GM13976 (cell line): Measurements from ENCODE around the gene SLC6A1.

Experiments used
- DNase-seq: peaks from one replicate; pipeline ENCODE4 v3.0.0; 2012; ENCODE audit warnings: low spot score
- CTCF ChIP-seq: IDR thresholded peaks from 2 replicates; pipeline ENCODE4 v1.5.1; 2012; ENCODE audit warnings: borderline replicate concordance, mild to moderate bottlenecking; ENCODE audit not compliant: insufficient read depth; ENCODE audit errors: extremely low read depth, missing control alignments, control extremely low read depth
- in situ Hi-C: fragments of 300-500 bp; cut with MboI; formaldehyde crosslinking; loops from one replicate; pipeline ENCODE4 v1.12.0; 2022; ENCODE audit warnings: low sequenced_read_pairs, mixed read lengths, inconsistent platforms; ENCODE audit not compliant: unreplicated experiment

SLC6A1 gene

GRCh38 chr3:10950476-10951294 lies 41.9 kb upstream of the SLC6A1 start:
- no peak for TF ChIP-seq CTCF
- in situ Hi-C loops = no loop called here
- peak; percentile 54 for DNase-seq

GRCh38 chr3:10951295-10951926 lies 41.1 kb upstream of the SLC6A1 start:
- in situ Hi-C loops = no loop called here
- DNase-seq = no peak
- no peak for TF ChIP-seq CTCF

GRCh38 chr3:10952525-10952924 lies 40.0 kb upstream of the SLC6A1 start:
- TF ChIP-seq CTCF = no peak
- DNase-seq = no peak
- in situ Hi-C loops = no loop called here

- in situ Hi-C loops = no loop called here
- DNase-seq = no peak
- TF ChIP-seq CTCF = no peak
Observed at GRCh38 chr3:10954740-10955139, 37.8 kb upstream of the SLC6A1 start.

- no peak for DNase-seq
- TF ChIP-seq CTCF = no peak
- in situ Hi-C loops = no loop called here
Observed at GRCh38 chr3:10955711-10956453, 36.7 kb upstream of the SLC6A1 start.

GRCh38 chr3:10956531-10956930 lies 36.0 kb upstream of the SLC6A1 start:
- in situ Hi-C loops = no loop called here

More at GRCh38 chr3:10956531-10956930, 36.0 kb upstream of the SLC6A1 start:
- no peak for DNase-seq
- TF ChIP-seq CTCF = no peak
